ENCODE data around the gene EFCAB9.

EFCAB9 gene

GRCh38 chr5:172164769-172165212 is 29.2 kb upstream of the EFCAB9 start:
- no peak for TF ChIP-seq EZH2 (IDR thresholded peaks at IDR 0.05; ENCODE audit: borderline replicate concordance, low read length)
- TF ChIP-seq CTCF (IDR thresholded peaks at IDR 0.05; ENCODE audit: low read length) = no peak

GRCh38 chr5:172165465-172165864 is 28.5 kb upstream of the EFCAB9 start:
- Histone ChIP-seq H3K36me3 (ENCODE audit: insufficient read depth, low read length) (peaks cover 5% of the 10 kb centered on the region; the same call in 1 of the 2 replicates), H3K27ac (ENCODE audit: low read depth, low read length, poor library complexity, severe bottlenecking) (peak overlapping the region; percentile 57), H3K27me3 (ENCODE audit: insufficient read depth, low read length) (no peaks in the 10 kb centered on the region), H3F3A (ENCODE audit: insufficient read depth, low read length) (no peaks in the 10 kb centered on the region), H3K79me2 (ENCODE audit: insufficient read depth, low read length) (0 out of 2 replicates have a peak, but pooled peaks cover 5% of the 10 kb centered on the region), H3K9me3 (ENCODE audit: low read length) (no peaks in the 10 kb centered on the region), H3K9ac (ENCODE audit: low read length) (no peak overlapping the region; the same call in 1 of the 2 replicates), H3K4me3 (ENCODE audit: low read depth, low read length, poor library complexity, severe bottlenecking) (no peak overlapping the region), H2AFZ (ENCODE audit: low read length) (no peak overlapping the region), H3K4me1 (ENCODE audit: insufficient read depth, low read length, severe bottlenecking) (peaks cover 40% of the 10 kb centered on the region), H4K20me1 (ENCODE audit: insufficient read depth, low read length) (no peaks in the 10 kb centered on the region), H3K4me2 (ENCODE audit: low read length) (no peak overlapping the region), H3K9me2 (ENCODE audit: low read depth, low read length) (no peaks in the 10 kb centered on the region)
- no peak for TF ChIP-seq CTCF (IDR thresholded peaks at IDR 0.05; ENCODE audit: low read length)
- no peak for TF ChIP-seq EZH2 (IDR thresholded peaks at IDR 0.05; ENCODE audit: borderline replicate concordance, low read length)

More at GRCh38 chr5:172164769-172165212, 29.2 kb upstream of the EFCAB9 start:
- Histone ChIP-seq H2AFZ (ENCODE audit: low read length) (no peak overlapping the region), H3K9me3 (ENCODE audit: low read length) (no peaks in the 10 kb centered on the region), H3K9ac (ENCODE audit: low read length) (no peak overlapping the region), H3K4me3 (ENCODE audit: low read depth, low read length, poor library complexity, severe bottlenecking) (no peak overlapping the region), H3K36me3 (ENCODE audit: insufficient read depth, low read length) (peaks cover 5% of the 10 kb centered on the region; the same call in 1 of the 2 replicates), H3K27ac (ENCODE audit: low read depth, low read length, poor library complexity, severe bottlenecking) (peak overlapping the region; percentile 57), H3K79me2 (ENCODE audit: insufficient read depth, low read length) (0 out of 2 replicates have a peak, but pooled peaks cover 6% of the 10 kb centered on the region), H3K27me3 (ENCODE audit: insufficient read depth, low read length) (no peaks in the 10 kb centered on the region), H3K4me1 (ENCODE audit: insufficient read depth, low read length, severe bottlenecking) (peaks cover 47% of the 10 kb centered on the region), H3F3A (ENCODE audit: insufficient read depth, low read length) (no peaks in the 10 kb centered on the region), H4K20me1 (ENCODE audit: insufficient read depth, low read length) (no peaks in the 10 kb centered on the region), H3K9me2 (ENCODE audit: low read depth, low read length) (no peaks in the 10 kb centered on the region), H3K4me2 (ENCODE audit: low read length) (0 out of 2 replicates have a peak overlapping the region, but pooled peaks have one; percentile 5)

GRCh38 chr5:172166030-172166826 is 27.7 kb upstream of the EFCAB9 start:
- H3K27ac ChIP-seq (ENCODE audit: low read depth, low read length, poor library complexity, severe bottlenecking) = no peak overlapping the region
- no peaks in the 10 kb centered on the region for H3F3A ChIP-seq (ENCODE audit: insufficient read depth, low read length)
- H3K9me2 ChIP-seq (ENCODE audit: low read depth, low read length) = no peaks in the 10 kb centered on the region
- TF ChIP-seq EZH2 (IDR thresholded peaks at IDR 0.05; ENCODE audit: borderline replicate concordance, low read length) = no peak
- H3K27me3 ChIP-seq (ENCODE audit: insufficient read depth, low read length) = no peaks in the 10 kb centered on the region
- H3K4me1 ChIP-seq (ENCODE audit: insufficient read depth, low read length, severe bottlenecking) = peaks cover 35% of the 10 kb centered on the region
- peaks cover 5% of the 10 kb centered on the region; the same call in 1 of the 2 replicates for H3K36me3 ChIP-seq (ENCODE audit: insufficient read depth, low read length)
- no peak overlapping the region for H3K4me3 ChIP-seq (ENCODE audit: low read depth, low read length, poor library complexity, severe bottlenecking)
- no peaks in the 10 kb centered on the region for H3K9me3 ChIP-seq (ENCODE audit: low read length)
- H3K4me2 ChIP-seq (ENCODE audit: low read length) = no peak overlapping the region
- no peak overlapping the region for H3K9ac ChIP-seq (ENCODE audit: low read length)
- H2AFZ ChIP-seq (ENCODE audit: low read length) = no peak overlapping the region
- H3K79me2 ChIP-seq (ENCODE audit: insufficient read depth, low read length) = 0 out of 2 replicates have a peak, but pooled peaks cover 2% of the 10 kb centered on the region
- no peaks in the 10 kb centered on the region for H4K20me1 ChIP-seq (ENCODE audit: insufficient read depth, low read length)

Measured in OCI-LY1 (cell line).